Effector CD8-positive, alpha-beta T cell (primary cell): Measurements from ENCODE around the gene ACTN3.
"Not testable (repeated sequence)": the region's sequence is repeated elsewhere in the genome, so short reads cannot be mapped to it uniquely, and the experiment has no call there.

Experiments used
- DNase-seq: peaks from one replicate; lab custom pipeline; 2025; lab: John Stamatoyannopoulos, UW

ACTN3 gene

GRCh38 chr11:66598993-66599392 is 52.3 kb downstream of the ACTN3 start:
- DNase-seq: no peak

GRCh38 chr11:66600219-66600618 is 53.5 kb downstream of the ACTN3 start:
- DNase-seq: no peak

GRCh38 chr11:66600631-66601233 is 54.0 kb downstream of the ACTN3 start:
- DNase-seq: no peak

GRCh38 chr11:66603072-66603471 is 56.4 kb downstream of the ACTN3 start:
- no peak for DNase-seq

- DNase-seq: no peak
These were observed 57.5 kb downstream of the ACTN3 start for GRCh38 chr11:66604155-66604554.

- DNase-seq: not testable (repeated sequence)
These were observed 59.9 kb downstream of the ACTN3 start for GRCh38 chr11:66606608-66607007.

GRCh38 chr11:66607126-66607834 is 60.6 kb downstream of the ACTN3 start:
- no peak for DNase-seq

GRCh38 chr11:66609721-66610617 is 63.3 kb downstream of the ACTN3 start:
- DNase-seq: no peak

GRCh38 chr11:66612458-66612857 is 65.8 kb downstream of the ACTN3 start:
- no peak for DNase-seq
